PC-3 (cell line): ENCODE results near the gene DLG1. TPM values are rescaled to one million over a fixed set of nuclear protein-coding genes. Genes with fewer than 3 reads are reported as not detected.

Experiments
- ATAC-seq: fragments of 200-7000 bp; cut with Tn5 transposase; 2 replicates; pipeline ENCODE4 v1.9.1; 2020; ENCODE audit warnings: mild to moderate bottlenecking, moderate library complexity
- BruUV-seq: library from RNA; stranded (reverse); fragments of 400-500 nt; replicated peaks from 2 replicates; lab custom pipeline; 2021; lab: Mats Ljungman, UMichigan
- CTCF ChIA-PET: fragments of 300-600 bp; sonication (Branson Sonifier 250); formaldehyde crosslinking; loops from one replicate; lab custom pipeline; 2022; ENCODE audit warnings: antibody characterized with exemption; lab: Charles Lee
- POLR2A ChIA-PET: fragments of 300-600 bp; sonication (Branson Sonifier 250); formaldehyde crosslinking; loops from one replicate; lab custom pipeline; 2022; ENCODE audit warnings: antibody characterized with exemption; ENCODE audit not compliant: unreplicated experiment; lab: Charles Lee
- DNase-seq: peaks from one replicate; pipeline ENCODE4 v3.0.0-alpha.2; 2015
- H2AFZ ChIP-seq: fragments of 300-600 bp; sonication (generic); 2 replicates; pipeline ENCODE4 v1.6.0; 2016; ENCODE audit warnings: antibody characterized with exemption, low read length
- H3F3A ChIP-seq: fragments of 300-600 bp; sonication (generic); one replicate; pipeline ENCODE4 v1.6.0; 2017; ENCODE audit warnings: antibody characterized with exemption, low read length, control low read depth, mild to moderate bottlenecking; ENCODE audit not compliant: unreplicated experiment
- H3K27ac ChIP-seq: fragments of 300-600 bp; sonication (generic); 2 replicates; pipeline ENCODE4 v1.5.1; 2016; ENCODE audit warnings: mild to moderate bottlenecking, low read length
- H3K27me3 ChIP-seq: fragments of 300-600 bp; sonication (generic); 2 replicates; pipeline ENCODE4 v1.6.1; 2016; ENCODE audit warnings: low read length, mixed read lengths
- H3K36me3 ChIP-seq: fragments of 300-600 bp; sonication (generic); 2 replicates; pipeline ENCODE4 v1.6.1; 2016; ENCODE audit warnings: low read depth, mixed run types, low read length, mixed read lengths
- H3K4me1 ChIP-seq: fragments of 300-600 bp; sonication (generic); 2 replicates; pipeline ENCODE4 v1.5.1; 2016; ENCODE audit warnings: low read length; ENCODE audit not compliant: insufficient read depth
- H3K4me2 ChIP-seq: fragments of 300-600 bp; sonication (generic); 2 replicates; pipeline ENCODE4 v1.6.0; 2016; ENCODE audit warnings: low read length
- H3K4me3 ChIP-seq: fragments of 300-600 bp; sonication (generic); 2 replicates; pipeline ENCODE4 v1.5.1; 2016; ENCODE audit warnings: mild to moderate bottlenecking, low read length, mixed read lengths
- H3K79me2 ChIP-seq: fragments of 300-600 bp; sonication (generic); 2 replicates; pipeline ENCODE4 v1.6.1; 2017; ENCODE audit warnings: low read length, mixed read lengths
- H3K9ac ChIP-seq: fragments of 300-600 bp; sonication (generic); 2 replicates; pipeline ENCODE4 v1.6.0; 2016; ENCODE audit warnings: mild to moderate bottlenecking, low read length
- H3K9me2 ChIP-seq: fragments of 300-600 bp; sonication (generic); replicated peaks from 2 replicates; pipeline ENCODE4 v1.6.1; 2016; ENCODE audit warnings: mixed run types, low read length, mixed read lengths
- H3K9me3 ChIP-seq: fragments of 300-600 bp; sonication (generic); 2 replicates; pipeline ENCODE4 v1.6.1; 2016; ENCODE audit warnings: low read length, mixed read lengths
- H4K20me1 ChIP-seq: fragments of 300-600 bp; sonication (generic); 2 replicates; pipeline ENCODE4 v1.6.1; 2016; ENCODE audit warnings: low read length, mixed read lengths
- EZH2 ChIP-seq: fragments of 300-600 bp; sonication (generic); IDR thresholded peaks from one replicate; pipeline ENCODE4 v1.6.1; 2017; ENCODE audit warnings: antibody characterized with exemption, mild to moderate bottlenecking, low read length; ENCODE audit not compliant: unreplicated experiment
- EZH2phosphoT487 ChIP-seq: fragments of 300-600 bp; sonication (generic); IDR thresholded peaks from 2 replicates; pipeline ENCODE4 v1.6.1; 2018; ENCODE audit warnings: mild to moderate bottlenecking, antibody characterized with exemption, low read length, borderline replicate concordance
- intact Hi-C: fragments of 100-400 bp; cut with micrococcal nuclease; formaldehyde crosslinking; loops from 2 replicates; pipeline ENCODE4 v1.9.0; 2023
- total RNA-seq: library from RNA; depleted of rRNA; stranded (reverse); fragments of >200 nt; gene quantifications from 2 replicates; pipeline ENCODE4 v1.2.3, GENCODE V29; 2014
- TF ChIP-seq, protein P1 (sequence below): fragments of 300-600 bp; sonication (generic); conservative IDR thresholded peaks from 2 replicates; pipeline ENCODE4 v1.5.1; 2017; ENCODE audit warnings: antibody characterized with exemption, low read depth, mild to moderate bottlenecking, low read length

The DLG1 gene
- total RNA-seq, 1 experiment from 2014 or later = 60.8 TPM

DNA sequence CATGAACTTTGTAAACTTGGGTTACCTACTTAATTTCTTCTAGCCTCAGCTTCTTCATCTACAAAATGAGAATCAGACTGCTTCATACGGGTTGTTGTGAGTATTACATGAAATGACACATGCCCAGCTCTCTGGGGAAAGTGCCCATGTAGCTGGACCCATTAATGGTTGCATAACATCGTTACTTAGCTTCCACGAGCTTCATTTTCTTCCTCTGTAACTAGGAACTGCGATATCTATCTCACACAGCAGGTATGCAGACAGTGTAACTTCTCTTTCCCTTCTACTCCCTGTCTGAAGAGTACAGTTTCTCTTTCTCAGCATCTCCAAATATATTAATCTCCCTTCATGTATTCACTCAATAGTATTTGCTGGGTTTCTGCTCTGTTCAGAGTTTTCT is 37.9 kb upstream of the DLG1 start:
- Histone ChIP-seq H3K79me2 (no peaks in the 10 kb centered on the region), H3K9me3 (no peaks in the 10 kb centered on the region), H4K20me1 (no peaks in the 10 kb centered on the region), H3K4me2 (no peak overlapping the region), H3F3A (no peaks in the 10 kb centered on the region), H3K9me2 (no peaks in the 10 kb centered on the region), H3K4me1 (peaks cover 23% of the 10 kb centered on the region), H3K27me3 (no peaks in the 10 kb centered on the region), H3K4me3 (no peak overlapping the region), H3K36me3 (no peaks in the 10 kb centered on the region), H2AFZ (no peak overlapping the region; the same call in 1 of the 2 replicates), H3K9ac (no peak overlapping the region), H3K27ac (no peak overlapping the region)
- no TSS peak for BruUV-seq
- ChIA-PET CTCF (no interaction called here), POLR2A (no interaction called here)
- intact Hi-C loops = no loop called here
- TF ChIP-seq, protein P1, sequence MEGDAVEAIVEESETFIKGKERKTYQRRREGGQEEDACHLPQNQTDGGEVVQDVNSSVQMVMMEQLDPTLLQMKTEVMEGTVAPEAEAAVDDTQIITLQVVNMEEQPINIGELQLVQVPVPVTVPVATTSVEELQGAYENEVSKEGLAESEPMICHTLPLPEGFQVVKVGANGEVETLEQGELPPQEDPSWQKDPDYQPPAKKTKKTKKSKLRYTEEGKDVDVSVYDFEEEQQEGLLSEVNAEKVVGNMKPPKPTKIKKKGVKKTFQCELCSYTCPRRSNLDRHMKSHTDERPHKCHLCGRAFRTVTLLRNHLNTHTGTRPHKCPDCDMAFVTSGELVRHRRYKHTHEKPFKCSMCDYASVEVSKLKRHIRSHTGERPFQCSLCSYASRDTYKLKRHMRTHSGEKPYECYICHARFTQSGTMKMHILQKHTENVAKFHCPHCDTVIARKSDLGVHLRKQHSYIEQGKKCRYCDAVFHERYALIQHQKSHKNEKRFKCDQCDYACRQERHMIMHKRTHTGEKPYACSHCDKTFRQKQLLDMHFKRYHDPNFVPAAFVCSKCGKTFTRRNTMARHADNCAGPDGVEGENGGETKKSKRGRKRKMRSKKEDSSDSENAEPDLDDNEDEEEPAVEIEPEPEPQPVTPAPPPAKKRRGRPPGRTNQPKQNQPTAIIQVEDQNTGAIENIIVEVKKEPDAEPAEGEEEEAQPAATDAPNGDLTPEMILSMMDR = no peak
- TF ChIP-seq EZH2phosphoT487 = no peak
- TF ChIP-seq EZH2 = no peak
- DNase-seq = no peak
- no peak for ATAC-seq

DNA sequence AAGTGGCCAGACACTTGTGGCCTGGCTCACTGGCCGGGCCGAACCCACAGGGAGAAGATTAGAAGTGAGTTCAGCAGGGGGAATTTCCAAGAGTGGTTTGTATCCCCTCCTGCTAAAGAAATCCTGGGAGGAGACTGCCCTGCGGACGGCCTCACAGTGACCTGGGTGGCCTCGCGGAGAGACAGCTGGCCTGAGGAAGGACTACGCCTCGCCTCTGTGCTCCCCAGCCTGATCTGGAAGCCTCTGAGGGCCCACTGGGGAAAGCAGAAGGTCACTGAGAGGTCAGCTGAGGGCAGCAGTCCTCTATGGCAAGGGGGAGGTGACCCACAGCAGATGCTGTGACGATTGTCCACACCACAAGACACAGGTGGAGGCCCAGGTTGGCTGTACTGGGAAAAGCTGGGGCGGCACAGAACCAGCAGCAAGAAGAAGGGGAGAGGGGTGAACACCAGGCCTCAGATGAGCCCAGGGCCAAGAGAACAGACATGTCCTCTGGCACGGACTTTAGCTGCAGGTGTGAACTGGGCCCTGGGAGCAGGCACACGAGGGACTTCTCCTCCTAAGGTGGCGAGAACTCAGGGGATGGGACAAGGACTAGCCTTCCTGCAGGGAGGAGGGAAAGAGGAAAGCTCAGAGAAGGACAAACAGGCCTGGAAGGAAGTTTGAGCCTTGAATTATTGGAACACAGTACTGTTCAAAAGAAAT is 37.2 kb upstream of the DLG1 start:
- Histone ChIP-seq H3K27me3 (no peaks in the 10 kb centered on the region), H3K4me1 (peaks cover 22% of the 10 kb centered on the region), H3K9me2 (no peaks in the 10 kb centered on the region), H3K9ac (no peak overlapping the region), H3F3A (no peaks in the 10 kb centered on the region), H3K4me3 (no peak overlapping the region), H3K36me3 (no peaks in the 10 kb centered on the region), H3K27ac (no peak overlapping the region), H3K4me2 (no peak overlapping the region), H2AFZ (no peak overlapping the region), H3K9me3 (no peaks in the 10 kb centered on the region), H3K79me2 (no peaks in the 10 kb centered on the region), H4K20me1 (no peaks in the 10 kb centered on the region)
- no TSS peak for BruUV-seq
- TF ChIP-seq EZH2 (no peak), EZH2phosphoT487 (no peak)
- TF ChIP-seq, protein P1 = no peak
- ChIA-PET POLR2A (no interaction called here), CTCF (no interaction called here)
- DNase-seq = no peak
- intact Hi-C loops = no loop called here
- no peak for ATAC-seq

DNA sequence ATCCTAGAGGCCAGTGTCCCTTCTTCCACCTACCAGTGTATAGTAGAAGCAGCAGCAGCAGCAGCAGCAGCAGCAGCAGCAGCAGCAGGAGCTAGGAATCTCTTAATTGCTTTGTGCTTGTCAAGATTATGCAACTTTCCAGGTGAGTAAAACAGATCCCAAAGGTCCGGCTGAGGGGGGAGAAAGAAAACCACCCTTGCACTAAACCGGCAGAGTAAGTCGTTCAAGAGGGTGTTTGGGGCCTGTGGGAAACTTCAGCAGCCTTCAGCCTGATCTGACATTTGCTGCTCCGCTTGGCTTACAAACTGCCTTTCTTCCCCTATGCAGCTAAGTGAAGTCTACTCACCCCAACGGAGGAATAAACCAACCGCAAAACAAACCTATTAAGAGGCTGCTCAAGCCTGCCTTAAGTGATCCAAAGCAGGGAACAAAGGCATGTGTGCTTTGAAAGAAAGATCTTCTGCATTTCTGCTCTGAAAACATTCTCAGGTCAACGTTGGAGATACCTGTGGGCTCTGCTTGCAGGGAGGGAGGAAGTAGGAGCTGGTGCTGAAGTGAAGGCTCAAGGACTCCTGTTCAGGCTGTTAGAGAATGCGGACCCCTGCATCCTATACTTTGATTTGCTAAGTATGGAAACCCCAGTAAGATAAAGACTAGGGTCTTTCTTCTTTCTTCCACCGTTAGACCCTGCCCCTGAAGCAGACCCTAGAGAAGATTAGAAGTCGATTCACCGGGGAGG is 35.7 kb upstream of the DLG1 start:
- no peak for TF ChIP-seq EZH2
- Histone ChIP-seq H3K9me2 (no peaks in the 10 kb centered on the region), H3K4me2 (no peak overlapping the region), H3K79me2 (no peaks in the 10 kb centered on the region), H3F3A (no peaks in the 10 kb centered on the region), H2AFZ (no peak overlapping the region), H3K9ac (no peak overlapping the region), H3K4me3 (no peak overlapping the region), H4K20me1 (no peaks in the 10 kb centered on the region), H3K27ac (no peak overlapping the region), H3K4me1 (0 out of 2 replicates have a peak, but pooled peaks cover 9% of the 10 kb centered on the region), H3K9me3 (no peaks in the 10 kb centered on the region), H3K27me3 (no peaks in the 10 kb centered on the region), H3K36me3 (no peaks in the 10 kb centered on the region)
- ATAC-seq (no peak), DNase-seq (no peak)
- ChIA-PET POLR2A (no interaction called here), CTCF (no interaction called here)
- BruUV-seq = no TSS peak
- intact Hi-C loops = no loop called here
